ENCODE results near the gene JMJD1C. TPM values are rescaled to one million over a fixed set of nuclear protein-coding genes. Genes with fewer than 3 reads are reported as not detected.
"Not testable (repeated sequence)": the region's sequence is repeated elsewhere in the genome, so short reads cannot be mapped to it uniquely, and the experiment has no call there.

JMJD1C gene
- total RNA-seq, 1 donor from 2014 or later, result 120 TPM

- Mint-ChIP-seq H3K36me3 (ENCODE audit: unreplicated experiment) (peaks cover 8% of the 10 kb centered on the region), H3K27ac (ENCODE audit: unreplicated experiment) (no peak overlapping the region), H3K4me3 (ENCODE audit: unreplicated experiment) (no peak overlapping the region), H3K9me3 (ENCODE audit: unreplicated experiment) (peaks cover 11% of the 10 kb centered on the region), H3K27me3 (ENCODE audit: unreplicated experiment) (no peaks in the 10 kb centered on the region), H3K4me1 (ENCODE audit: unreplicated experiment) (peaks cover 16% of the 10 kb centered on the region)
- no peak for DNase-seq (ENCODE audit: extremely low spot score, unreplicated experiment)
- no peak for TF ChIP-seq CTCF (IDR thresholded peaks at IDR 0.05)
Measured at GRCh38 chr10:63352976-63353375, 112.8 kb downstream of the JMJD1C start.

DNA sequence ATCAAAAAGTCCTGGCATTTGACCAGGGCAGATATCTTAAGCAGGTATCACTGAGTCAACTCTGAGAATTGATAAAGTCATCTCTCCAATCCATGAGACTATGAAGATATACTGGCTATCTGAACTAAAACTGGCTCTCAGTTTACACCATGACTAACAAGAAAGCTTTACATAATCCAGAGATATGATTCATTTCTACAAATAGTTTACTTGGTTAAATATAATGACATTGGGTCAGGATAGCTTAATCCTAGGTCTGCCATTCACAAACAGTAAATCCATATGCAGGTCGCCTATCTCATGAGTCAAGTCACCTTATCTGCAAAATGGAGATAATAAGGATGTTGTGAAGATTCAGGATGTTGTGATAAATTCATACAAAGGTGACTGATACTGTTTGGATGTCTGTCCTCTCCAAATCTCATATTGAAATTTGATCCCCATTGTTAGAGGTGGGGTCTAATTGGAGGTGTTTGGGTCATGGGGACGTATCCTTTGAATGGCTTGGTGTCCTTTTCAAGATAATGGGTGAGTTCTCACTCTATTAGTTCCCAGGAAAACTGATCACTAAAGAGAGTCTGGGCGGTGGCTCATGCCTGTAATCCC is 117.4 kb downstream of the JMJD1C start:
- no peak for TF ChIP-seq CTCF (IDR thresholded peaks at IDR 0.05)
- Mint-ChIP-seq H3K4me1 (ENCODE audit: unreplicated experiment) (peaks cover 12% of the 10 kb centered on the region), H3K9me3 (ENCODE audit: unreplicated experiment) (peaks cover 4% of the 10 kb centered on the region)

GRCh38 chr10:63346015-63346441 is 119.7 kb downstream of the JMJD1C start:
- Mint-ChIP-seq H3K27me3 (ENCODE audit: unreplicated experiment) (no peaks in the 10 kb centered on the region), H3K4me1 (ENCODE audit: unreplicated experiment) (peaks cover 12% of the 10 kb centered on the region), H3K9me3 (ENCODE audit: unreplicated experiment) (no peaks in the 10 kb centered on the region), H3K4me3 (ENCODE audit: unreplicated experiment) (no peak overlapping the region), H3K36me3 (ENCODE audit: unreplicated experiment) (peaks cover 2% of the 10 kb centered on the region), H3K27ac (ENCODE audit: unreplicated experiment) (peak overlapping the region; percentile 35)
- no peak for TF ChIP-seq CTCF (IDR thresholded peaks at IDR 0.05)
- no peak for DNase-seq (ENCODE audit: extremely low spot score, unreplicated experiment)

More for the DNA sequence above, 117.4 kb downstream of the JMJD1C start:
- Mint-ChIP-seq H3K27ac (ENCODE audit: unreplicated experiment) (no peak overlapping the region), H3K27me3 (ENCODE audit: unreplicated experiment) (no peaks in the 10 kb centered on the region), H3K4me3 (ENCODE audit: unreplicated experiment) (no peak overlapping the region), H3K36me3 (ENCODE audit: unreplicated experiment) (peaks cover 6% of the 10 kb centered on the region)
- DNase-seq (ENCODE audit: extremely low spot score, unreplicated experiment), result no peak

- Mint-ChIP-seq H3K4me1 (ENCODE audit: unreplicated experiment) (peaks cover 11% of the 10 kb centered on the region), H3K36me3 (ENCODE audit: unreplicated experiment) (peaks cover 2% of the 10 kb centered on the region)
Measured at GRCh38 chr10:63344269-63344668, 121.5 kb downstream of the JMJD1C start.

GRCh38 chr10:63343476-63343875 is 122.3 kb downstream of the JMJD1C start:
- Mint-ChIP-seq H3K9me3 (ENCODE audit: unreplicated experiment) (no peaks in the 10 kb centered on the region), H3K27me3 (ENCODE audit: unreplicated experiment) (no peaks in the 10 kb centered on the region), H3K4me3 (ENCODE audit: unreplicated experiment) (no peak overlapping the region), H3K27ac (ENCODE audit: unreplicated experiment) (no peak overlapping the region), H3K36me3 (ENCODE audit: unreplicated experiment) (no peaks in the 10 kb centered on the region), H3K4me1 (ENCODE audit: unreplicated experiment) (peaks cover 8% of the 10 kb centered on the region)
- no peak for TF ChIP-seq CTCF (IDR thresholded peaks at IDR 0.05)
- no peak for DNase-seq (ENCODE audit: extremely low spot score, unreplicated experiment)

More at GRCh38 chr10:63344269-63344668, 121.5 kb downstream of the JMJD1C start:
- TF ChIP-seq CTCF (IDR thresholded peaks at IDR 0.05), result no peak
- Mint-ChIP-seq H3K27me3 (ENCODE audit: unreplicated experiment) (no peaks in the 10 kb centered on the region), H3K27ac (ENCODE audit: unreplicated experiment) (no peak overlapping the region), H3K4me3 (ENCODE audit: unreplicated experiment) (no peak overlapping the region), H3K9me3 (ENCODE audit: unreplicated experiment) (no peaks in the 10 kb centered on the region)
- no peak for DNase-seq (ENCODE audit: extremely low spot score, unreplicated experiment)

- H3K9me3 Mint-ChIP-seq (ENCODE audit: unreplicated experiment); H3K27ac Mint-ChIP-seq (ENCODE audit: unreplicated experiment); H3K27me3 Mint-ChIP-seq (ENCODE audit: unreplicated experiment); DNase-seq (ENCODE audit: extremely low spot score, unreplicated experiment); H3K4me3 Mint-ChIP-seq (ENCODE audit: unreplicated experiment); H3K4me1 Mint-ChIP-seq (ENCODE audit: unreplicated experiment); H3K36me3 Mint-ChIP-seq (ENCODE audit: unreplicated experiment): not testable (repeated sequence)
Measured at GRCh38 chr10:63339640-63340039, 126.1 kb downstream of the JMJD1C start.

All from osteocyte (in vitro differentiated cells).